Activated T-helper 1 cell treated with anti-CD3 and anti-CD28 coated beads, Interleukin-2, amount 50 U/mL, for 16 hours (primary cell): Measurements from ENCODE around the gene RPS6KA2.

Source experiments
- DNase-seq, 2 donors: peaks; one replicate each; pipeline ENCODE4 v3.0.0-alpha.2; 2020; ENCODE audit warnings: low read depth in 1 of 2, low spot score in 1 of 2

The RPS6KA2 gene

DNA sequence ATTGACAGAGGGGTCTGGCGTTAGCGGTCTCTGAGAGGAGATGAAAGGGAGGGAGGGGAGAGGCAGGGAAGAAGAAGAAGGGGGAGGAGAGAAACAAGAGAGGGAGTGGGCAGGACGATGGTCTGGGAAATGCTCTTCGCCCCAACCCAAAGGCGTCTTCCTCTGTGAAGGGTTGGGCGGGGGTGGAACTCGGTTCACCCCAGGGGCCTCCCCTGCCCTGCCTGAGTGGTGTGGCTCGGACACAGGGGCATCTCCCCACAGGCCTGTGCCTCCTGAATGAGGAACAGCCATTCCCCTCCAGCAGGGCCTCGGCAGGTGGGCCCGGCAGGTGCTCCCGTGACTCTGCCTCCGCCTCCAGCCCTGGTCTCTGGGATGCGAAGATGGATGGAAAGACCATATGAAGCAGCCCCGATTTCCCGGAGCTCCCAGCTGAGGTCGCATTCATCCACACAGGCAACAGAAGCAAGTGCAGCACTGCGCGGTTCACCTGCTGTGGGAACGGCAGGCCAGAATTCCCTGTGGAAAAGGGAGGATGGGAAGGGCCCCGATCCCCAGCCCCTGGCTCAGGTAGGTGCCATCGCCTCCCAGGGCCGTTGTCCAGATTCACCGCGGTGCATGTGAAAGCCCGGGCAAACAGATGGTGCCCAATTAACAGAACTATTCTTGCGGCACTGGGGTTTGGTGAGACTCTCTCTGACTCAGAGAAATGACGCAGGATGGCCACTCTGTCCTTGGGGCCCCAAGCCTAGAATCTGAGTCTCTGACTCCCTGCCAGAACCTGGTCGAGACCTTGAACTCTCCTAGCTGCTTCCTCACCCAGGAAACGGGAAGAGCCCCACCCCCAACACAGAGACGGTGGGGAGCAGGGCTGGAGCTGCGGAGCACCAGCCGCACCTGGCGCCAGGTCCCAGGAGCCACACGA is 29.4 kb upstream of the RPS6KA2 start:
- DNase-seq = no peak

DNA sequence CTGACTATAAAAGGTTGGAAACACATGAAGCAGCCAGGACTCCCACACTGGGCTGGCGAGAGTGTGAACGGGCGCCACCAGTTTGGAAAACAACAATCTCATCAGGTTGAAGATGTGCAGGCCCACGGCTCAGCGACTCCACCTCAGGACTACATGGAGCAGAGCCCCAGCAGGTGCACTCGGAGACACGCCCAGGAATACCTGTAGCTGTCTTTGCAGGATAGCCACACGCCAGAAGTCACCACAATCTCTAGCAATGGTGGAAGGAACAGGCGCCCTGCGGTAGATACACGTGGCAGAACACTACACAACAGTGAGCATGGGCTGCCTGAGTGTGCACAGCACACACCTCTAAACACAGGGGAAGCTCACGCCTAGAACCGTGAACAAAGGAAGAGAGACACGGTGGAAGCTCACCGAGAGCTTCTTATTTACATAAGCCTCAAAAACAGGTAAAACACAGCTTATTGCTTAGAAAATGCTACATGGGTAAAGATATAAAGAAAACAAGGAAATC is 28.7 kb upstream of the RPS6KA2 start:
- no peak for DNase-seq

DNA sequence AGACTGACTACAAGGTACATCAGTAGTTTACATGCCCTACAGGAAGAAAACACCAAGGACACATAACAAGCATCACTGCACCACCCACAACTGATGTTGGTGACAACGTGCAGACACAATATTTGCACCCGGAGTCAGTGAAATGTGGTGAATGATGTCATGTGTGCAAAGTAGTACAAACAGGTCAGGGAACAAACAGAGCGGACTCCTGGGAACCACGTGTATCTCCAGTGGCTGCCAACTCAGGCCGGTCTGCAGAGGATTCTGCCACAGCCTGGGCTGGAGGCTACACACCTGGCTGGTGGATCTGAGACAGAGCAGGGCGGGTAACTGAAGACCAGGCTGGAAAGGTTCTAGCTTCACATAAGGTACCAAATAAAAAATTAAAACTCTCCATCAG is 28.2 kb upstream of the RPS6KA2 start:
- DNase-seq = no peak

GRCh38 chr6:166654573-166654972 is 27.5 kb upstream of the RPS6KA2 start:
- DNase-seq = no peak

DNA sequence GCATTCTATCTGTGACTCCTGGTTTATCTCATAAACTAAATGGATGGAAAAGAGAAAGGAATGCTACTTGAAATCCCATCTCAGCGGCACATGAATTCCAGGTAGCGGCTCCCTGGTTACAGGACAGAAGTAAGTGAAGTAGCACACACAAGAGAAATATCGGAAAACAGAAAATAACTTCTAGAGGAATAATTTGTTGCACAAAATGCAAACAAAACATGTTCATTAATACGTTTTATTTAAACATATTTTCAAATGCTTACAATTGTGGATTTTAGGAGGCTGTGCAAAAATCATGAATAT is 26.5 kb upstream of the RPS6KA2 start:
- DNase-seq = no peak

DNA sequence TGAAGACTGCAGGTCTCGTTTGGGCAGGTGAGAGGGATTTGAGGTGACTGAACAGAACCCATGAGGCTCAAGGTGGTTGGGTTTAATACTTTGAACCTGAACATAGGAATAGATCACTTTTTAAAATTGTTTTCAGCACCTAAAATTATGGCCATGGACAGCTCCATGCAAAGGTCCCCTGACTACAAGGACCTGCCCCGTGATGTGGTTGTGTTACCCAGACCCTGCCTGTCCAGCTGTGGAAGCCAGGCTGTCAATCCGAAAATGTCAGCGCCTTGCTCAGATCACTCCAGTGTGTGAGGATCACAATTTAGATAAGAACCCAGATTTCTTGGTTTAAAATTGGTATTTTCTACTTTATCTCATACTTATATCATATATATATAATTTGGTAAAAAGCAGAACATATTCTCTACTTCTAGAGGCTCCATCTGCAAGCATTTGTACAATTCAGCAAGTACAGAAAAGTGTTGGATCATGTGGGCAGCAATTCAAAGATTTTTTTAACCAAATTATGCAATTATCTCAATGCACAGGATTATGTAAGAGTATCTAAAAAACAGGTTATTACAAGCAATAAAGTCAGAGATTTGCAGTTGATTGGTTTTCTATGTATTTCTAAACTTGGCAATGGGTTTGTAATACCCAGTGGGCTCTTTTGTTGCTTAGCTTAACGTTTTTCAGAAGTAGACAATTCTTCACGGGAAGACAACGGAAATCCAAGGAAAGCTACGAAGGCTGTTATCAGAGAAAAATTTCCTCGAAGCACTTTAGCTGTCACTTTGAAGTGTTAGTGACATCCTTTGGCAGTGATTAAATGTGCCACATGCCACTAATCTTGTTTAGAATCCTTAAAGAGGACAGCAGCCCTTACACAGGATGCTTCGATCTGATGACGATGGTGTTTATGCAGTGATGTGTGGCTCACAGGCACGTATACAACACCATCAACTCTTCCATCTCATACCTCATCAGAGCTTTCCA is 24.1 kb upstream of the RPS6KA2 start:
- no peak for DNase-seq

- no peak for DNase-seq
These were observed 23.0 kb upstream of the RPS6KA2 start for GRCh38 chr6:166650047-166650446.

DNA sequence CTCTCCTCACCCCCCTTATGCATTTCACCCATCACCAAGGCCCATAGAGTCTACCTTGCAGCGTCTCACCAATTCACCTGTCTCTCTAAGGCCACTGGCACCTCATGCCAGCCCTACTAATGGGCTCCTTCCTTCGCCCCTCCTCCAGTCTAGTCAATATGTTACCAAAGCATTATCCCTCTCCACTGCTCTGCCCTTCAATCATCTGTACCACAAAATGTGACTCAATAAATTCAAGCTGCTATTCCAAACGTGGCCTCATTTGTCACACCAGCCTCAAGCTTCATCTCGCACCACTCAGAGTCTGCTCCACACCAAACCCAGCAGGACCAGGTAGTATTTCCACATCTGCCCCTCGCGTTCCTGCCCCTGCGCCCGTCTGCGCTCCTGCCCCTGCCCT is 21.8 kb upstream of the RPS6KA2 start:
- DNase-seq = no peak

GRCh38 chr6:166647896-166648295 is 20.8 kb upstream of the RPS6KA2 start:
- DNase-seq = no peak

DNA sequence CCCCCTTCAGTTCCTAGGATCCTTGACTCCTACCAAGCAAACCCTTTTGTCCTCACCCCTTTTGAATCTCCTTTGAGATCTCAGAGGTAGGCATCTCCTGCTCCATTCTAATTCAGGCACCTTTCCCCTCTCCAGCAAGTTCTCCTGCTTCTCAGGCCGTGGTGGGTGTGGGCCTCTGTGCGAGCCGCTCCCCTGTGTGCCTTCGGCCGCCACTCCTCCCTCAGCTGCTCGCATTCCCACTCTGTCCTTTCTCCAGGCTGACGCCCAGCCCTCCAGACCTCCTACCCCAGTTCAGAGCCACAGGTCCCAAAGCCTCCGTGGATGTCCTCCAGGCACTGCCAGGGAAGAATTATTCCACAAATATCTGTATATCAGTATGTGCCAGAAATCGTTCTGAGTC is 19.7 kb upstream of the RPS6KA2 start:
- no peak for DNase-seq

- DNase-seq = no peak
These were observed 18.8 kb upstream of the RPS6KA2 start for GRCh38 chr6:166645896-166646295.

GRCh38 chr6:166644681-166645080 is 17.6 kb upstream of the RPS6KA2 start:
- no peak for DNase-seq

- DNase-seq = no peak
These were observed 17.0 kb upstream of the RPS6KA2 start for GRCh38 chr6:166643891-166644590.

- DNase-seq = no peak
These were observed 15.6 kb upstream of the RPS6KA2 start for GRCh38 chr6:166642646-166643045.

DNA sequence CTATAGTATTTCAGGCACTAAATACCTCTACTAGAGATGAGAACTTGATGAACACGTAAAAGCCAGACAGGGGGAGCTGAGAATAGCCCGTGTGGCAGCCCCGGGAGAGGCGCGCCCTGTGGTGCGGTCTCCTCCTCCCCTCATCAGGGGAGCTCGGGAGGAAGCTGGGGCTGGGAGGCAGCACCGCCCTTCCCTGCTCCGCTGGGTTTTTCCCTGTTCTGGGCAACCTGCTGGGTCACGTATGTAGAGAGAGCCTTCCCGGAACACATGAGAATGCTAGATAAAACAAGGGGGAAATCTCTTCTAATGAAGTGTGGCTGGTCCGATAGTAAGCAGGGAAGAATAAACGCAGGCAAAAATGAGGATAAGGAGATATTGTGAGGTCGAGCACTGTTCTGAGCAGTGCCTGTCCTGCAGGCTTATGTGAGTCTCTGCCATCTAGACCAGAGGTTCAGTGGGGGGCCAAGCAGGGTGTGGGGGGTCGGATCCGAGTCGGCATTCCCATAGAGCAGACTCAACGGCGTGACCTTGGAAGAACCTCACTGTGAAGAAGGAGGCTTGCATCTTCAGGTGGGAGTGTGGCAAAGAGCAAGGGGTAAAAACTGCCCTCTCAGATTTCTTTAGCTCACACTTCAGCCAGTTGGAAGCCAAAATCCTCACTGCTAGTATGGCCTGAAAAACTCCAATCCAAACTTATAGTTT is 13.4 kb upstream of the RPS6KA2 start:
- no peak for DNase-seq

- DNase-seq = no peak
These were observed 12.9 kb upstream of the RPS6KA2 start for GRCh38 chr6:166639921-166640320.

DNA sequence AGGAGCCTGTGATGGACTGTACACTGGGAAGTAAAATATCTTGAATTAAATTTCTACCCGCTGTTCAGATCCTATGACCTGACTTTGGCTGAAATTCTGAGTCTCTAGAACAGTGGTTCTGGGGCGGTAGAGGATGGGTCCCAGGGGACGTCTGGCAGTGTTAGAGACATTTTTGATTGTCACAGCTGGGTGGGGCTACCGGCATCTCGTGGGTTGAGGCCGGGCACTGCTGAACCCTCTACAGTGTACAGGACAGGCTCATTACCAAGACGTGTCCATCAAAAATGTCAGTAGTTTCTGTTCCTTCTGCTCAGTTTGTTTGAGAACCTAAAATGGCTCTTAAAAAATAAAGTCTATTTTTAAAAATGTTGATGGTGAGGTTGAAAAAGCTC is 11.5 kb upstream of the RPS6KA2 start:
- DNase-seq = no peak

DNA sequence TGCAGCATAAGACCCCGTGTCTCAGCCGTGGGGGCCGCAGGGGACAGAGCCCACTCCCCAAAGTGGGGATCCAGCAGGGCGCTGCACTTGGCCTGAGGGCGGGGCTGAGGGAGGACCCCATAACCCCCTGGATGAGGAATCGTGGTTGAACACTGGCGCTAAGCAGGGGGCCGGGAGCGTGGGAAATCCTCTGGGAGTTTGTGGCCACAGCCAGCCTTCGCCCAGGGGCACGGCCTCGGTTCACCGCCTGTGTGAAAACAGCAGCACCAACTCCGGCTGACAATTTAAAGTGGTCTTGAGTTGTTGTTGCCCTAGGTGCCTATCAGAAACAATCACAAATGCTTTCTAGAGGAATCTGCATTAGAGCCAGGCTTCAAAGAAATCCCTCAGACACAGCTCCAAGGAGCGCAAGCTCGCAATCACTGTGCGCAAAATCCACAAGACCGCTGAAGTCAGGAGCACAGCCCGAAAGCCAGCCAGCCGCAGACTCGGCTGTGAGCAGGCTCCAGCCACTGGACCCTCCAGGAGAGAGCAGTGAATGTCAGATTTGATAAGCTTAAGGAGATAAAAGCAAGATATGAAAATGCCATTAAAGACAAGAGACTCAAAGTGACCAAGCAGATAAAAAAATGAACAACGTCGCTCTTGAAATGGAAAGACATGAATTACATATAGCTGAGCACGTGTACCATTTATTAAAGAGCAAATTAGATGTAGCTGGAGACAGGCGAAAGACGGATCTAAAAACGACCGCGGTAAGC is 10.9 kb upstream of the RPS6KA2 start:
- DNase-seq = no peak

DNA sequence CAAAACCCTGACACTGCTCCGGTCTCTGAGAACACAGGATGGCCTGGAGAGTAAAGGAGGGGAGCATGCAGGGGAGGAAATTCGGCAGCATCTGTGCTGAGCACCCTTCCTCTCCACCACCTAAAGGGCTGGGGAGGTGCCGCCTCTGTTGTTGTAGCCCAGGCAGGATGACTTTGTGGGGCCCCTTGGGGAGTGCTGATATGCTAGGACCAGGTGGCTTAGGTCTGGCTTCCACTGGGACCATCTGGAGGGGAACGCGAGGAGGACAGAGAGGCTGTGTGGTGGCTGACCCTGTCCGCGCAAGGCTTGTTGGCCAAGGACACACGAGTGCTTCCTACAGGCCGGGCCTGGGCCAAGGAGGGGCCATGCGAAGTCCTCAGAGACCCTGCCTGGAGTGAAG is 9.9 kb upstream of the RPS6KA2 start:
- no peak for DNase-seq
